H1 (cell line): ENCODE data around the gene CNDP2. TPM values are rescaled to one million over a fixed set of nuclear protein-coding genes. Genes with fewer than 3 reads are reported as not detected.

Experiments
- CTCF ChIA-PET: fragments of 300-600 bp; sonication (Branson Sonifier 250); formaldehyde crosslinking; loops from one replicate; lab custom pipeline; 2021; ENCODE audit not compliant: partially characterized antibody; lab: Charles Lee
- POLR2A ChIA-PET: fragments of 300-600 bp; sonication (Branson Sonifier 250); formaldehyde crosslinking; loops from one replicate; lab custom pipeline; 2021; ENCODE audit warnings: inconsistent platforms; ENCODE audit not compliant: partially characterized antibody; lab: Charles Lee
- DNase-seq, 2 experiments: peaks; one replicate each; pipeline versions ENCODE4 v3.0.0 to v3.0.0-alpha.2; 2010 to 2022; ENCODE audit warnings: low spot score in 2 of 2, low read depth in 1 of 2, mixed read lengths in 1 of 2
- FAIRE-seq: peaks from 2 replicates; lab custom pipeline; 2011; peaks lifted over from hg19 to GRCh38; lab: Jason Lieb, UNC
- H2AFZ ChIP-seq: 2 replicates; pipeline ENCODE4 v1.8.1; 2012; ENCODE audit warnings: low read length, inconsistent platforms
- H2AK5ac ChIP-seq: 2 replicates; pipeline ENCODE4 v1.6.1; 2013; ENCODE audit warnings: low read depth, low read length
- H2BK120ac ChIP-seq: replicated peaks from 2 replicates; pipeline ENCODE3; 2013; ENCODE audit warnings: low read depth, low read length, inconsistent platforms
- H2BK12ac ChIP-seq: 2 replicates; pipeline ENCODE4 v1.6.1; 2013; ENCODE audit warnings: low read depth, low read length
- H2BK15ac ChIP-seq: 2 replicates; pipeline ENCODE4 v1.6.1; 2013; ENCODE audit warnings: low read length
- H2BK20ac ChIP-seq: 2 replicates; pipeline ENCODE4 v1.6.1; 2013; ENCODE audit warnings: low read length
- H2BK5ac ChIP-seq: 2 replicates; pipeline ENCODE4 v1.6.1; 2013; ENCODE audit warnings: low read depth, low read length
- H3K14ac ChIP-seq: 2 replicates; pipeline ENCODE4 v1.6.1; 2013; ENCODE audit warnings: inconsistent platforms; ENCODE audit not compliant: insufficient read length
- H3K18ac ChIP-seq: 2 replicates; pipeline ENCODE4 v1.6.1; 2013; ENCODE audit warnings: low read length; ENCODE audit errors: extremely low read depth
- H3K23ac ChIP-seq: 2 replicates; pipeline ENCODE4 v1.6.1; 2013; ENCODE audit warnings: inconsistent platforms; ENCODE audit not compliant: insufficient read length
- H3K23me2 ChIP-seq: 2 replicates; pipeline ENCODE4 v1.6.1; 2013; ENCODE audit warnings: low read depth, low read length
- H3K27ac ChIP-seq: 2 replicates; pipeline ENCODE4 v1.6.1; 2011; ENCODE audit warnings: low read depth, low read length, inconsistent platforms
- H3K27me3 ChIP-seq, 4 experiments: replicated peaks in 1 of 4; 1 replicate in 1 of 4; 2 replicates in 3 of 4; pipeline versions ENCODE4 v1.6.1 to v1.8.1; 2011 to 2013; ENCODE audit warnings: low read length in 3 of 4, mild to moderate bottlenecking in 3 of 4, inconsistent platforms in 2 of 4, mixed read lengths in 2 of 4, moderate library complexity in 1 of 4; ENCODE audit not compliant: control insufficient read depth in 3 of 4, insufficient read depth in 3 of 4; ENCODE audit errors: extremely low read depth in 1 of 4
- H3K36me3 ChIP-seq, 4 experiments: 2 replicates each; pipeline versions ENCODE4 v1.6.1 to v1.8.1; 2011 to 2013; ENCODE audit warnings: mild to moderate bottlenecking in 4 of 4, low read length in 3 of 4, moderate library complexity in 2 of 4, control low read depth in 1 of 4, inconsistent platforms in 1 of 4; ENCODE audit not compliant: insufficient read depth in 4 of 4, control insufficient read depth in 2 of 4
- H3K4ac ChIP-seq: replicated peaks from 2 replicates; pipeline ENCODE3; 2013; ENCODE audit warnings: low read length, low read depth, mixed read lengths, inconsistent platforms; ENCODE audit not compliant: insufficient read length
- H3K4me1 ChIP-seq, 4 experiments: replicated peaks in 1 of 4; 1 replicate in 1 of 4; 2 replicates in 3 of 4; pipeline versions ENCODE4 v1.6.1 to v1.8.1; 2011 to 2013; ENCODE audit warnings: low read length in 3 of 4, inconsistent platforms in 2 of 4, mixed read lengths in 1 of 4; ENCODE audit not compliant: insufficient read depth in 4 of 4, control insufficient read depth in 3 of 4
- H3K4me2 ChIP-seq, 2 experiments: 2 replicates each; pipeline versions ENCODE4 v1.6.1 to v1.8.1; 2011 to 2013; ENCODE audit warnings: low read depth in 2 of 2, low read length in 2 of 2, control low read depth in 1 of 2, inconsistent platforms in 1 of 2, mild to moderate bottlenecking in 1 of 2; ENCODE audit not compliant: insufficient read depth in 1 of 2
- H3K4me3 ChIP-seq, 4 experiments: fragments of 200-600, 300-600 bp in 1 of 4; sonication (generic), shearing (Covaris generic), sonication (Bioruptor Twin) in 1 of 4; 2 replicates each; pipeline versions ENCODE4 v1.5.1 to v1.8.1; 2011 to 2016; ENCODE audit warnings: low read length in 4 of 4, low read depth in 3 of 4, control low read depth in 2 of 4, inconsistent platforms in 2 of 4, mild to moderate bottlenecking in 2 of 4, mixed read lengths in 1 of 4, moderate library complexity in 1 of 4; ENCODE audit not compliant: insufficient read depth in 2 of 4; ENCODE audit errors: extremely low read depth in 1 of 4
- H3K56ac ChIP-seq: replicated peaks from 2 replicates; pipeline ENCODE3; 2013; ENCODE audit warnings: low read depth, mild to moderate bottlenecking, mixed read lengths, low read length, inconsistent platforms; ENCODE audit not compliant: insufficient read length
- H3K79me1 ChIP-seq: 2 replicates; pipeline ENCODE4 v1.6.1; 2013; ENCODE audit warnings: low read depth, low read length, control low read depth
- H3K79me2 ChIP-seq, 2 experiments: 2 replicates each; pipeline versions ENCODE4 v1.6.1 to v1.8.1; 2012 to 2013; ENCODE audit warnings: low read length in 2 of 2, mild to moderate bottlenecking in 2 of 2, inconsistent platforms in 1 of 2; ENCODE audit not compliant: insufficient read depth in 2 of 2, control insufficient read depth in 1 of 2
- H3K9ac ChIP-seq, 4 experiments: replicated peaks in 1 of 4; 1 replicate in 1 of 4; 2 replicates in 3 of 4; pipeline versions ENCODE4 v1.6.1 to v1.8.1; 2011 to 2013; ENCODE audit warnings: low read depth in 3 of 4, low read length in 3 of 4, control low read depth in 2 of 4, mild to moderate bottlenecking in 2 of 4, moderate library complexity in 2 of 4, inconsistent platforms in 1 of 4; ENCODE audit errors: extremely low read depth in 1 of 4
- H3K9me3 ChIP-seq, 2 experiments: 2 replicates each; pipeline versions ENCODE4 v1.6.1 to v1.8.1; 2012 to 2013; ENCODE audit warnings: mild to moderate bottlenecking in 2 of 2, moderate library complexity in 2 of 2, control low read depth in 1 of 2, inconsistent platforms in 1 of 2, low read depth in 1 of 2, low read length in 1 of 2, mixed read lengths in 1 of 2; ENCODE audit not compliant: insufficient read depth in 2 of 2
- H4K20me1 ChIP-seq, 2 experiments: replicated peaks in 1 of 2; 2 replicates each; pipeline versions ENCODE3 to v1.8.1; 2011 to 2013; ENCODE audit warnings: inconsistent platforms in 2 of 2, low read length in 2 of 2, mild to moderate bottlenecking in 1 of 2; ENCODE audit not compliant: insufficient read depth in 2 of 2, control insufficient read depth in 1 of 2
- H4K5ac ChIP-seq: 2 replicates; pipeline ENCODE4 v1.6.1; 2013; ENCODE audit warnings: low read length, low read depth, mixed read lengths, inconsistent platforms; ENCODE audit not compliant: insufficient read length
- H4K8ac ChIP-seq: 2 replicates; pipeline ENCODE4 v1.8.0; 2013; ENCODE audit warnings: mild to moderate bottlenecking, moderate library complexity, low read length, inconsistent platforms; ENCODE audit not compliant: insufficient read depth; ENCODE audit errors: extremely low read depth
- H4K91ac ChIP-seq: replicated peaks from 2 replicates; pipeline ENCODE3; 2013; ENCODE audit warnings: low read length, mixed read lengths, inconsistent platforms; ENCODE audit not compliant: insufficient read length
- CBX5 ChIP-seq: fragments of 300-800, 300-1000 bp; sonication (generic); IDR thresholded peaks from 2 replicates; pipeline ENCODE4 v1.7.1; 2016; ENCODE audit warnings: antibody characterized with exemption, low read length, low read depth
- CBX8 ChIP-seq: fragments of 300-800, 300-1000 bp; sonication (generic); IDR thresholded peaks from 2 replicates; pipeline ENCODE4 v1.7.1; 2016; ENCODE audit warnings: low read depth, low read length, borderline replicate concordance
- CHD2 ChIP-seq: IDR thresholded peaks from 2 replicates; pipeline ENCODE4 v1.6.1; 2012; ENCODE audit warnings: low read length, improper control_type of control experiment
- EP300 ChIP-seq, 2 experiments: IDR thresholded peaks; 1 replicate in 1 of 2; 2 replicates in 1 of 2; pipeline ENCODE4 v1.6.1; 2011 to 2012; ENCODE audit warnings: low read depth in 2 of 2, low read length in 2 of 2, mild to moderate bottlenecking in 2 of 2, borderline replicate concordance in 1 of 2, inconsistent platforms in 1 of 2, moderate library complexity in 1 of 2
- EZH2 ChIP-seq: fragments of 200-600 bp; sonication (generic); IDR thresholded peaks from 2 replicates; pipeline ENCODE4 v1.7.1; 2012; ENCODE audit warnings: low read depth, mild to moderate bottlenecking, moderate library complexity, low read length, inconsistent platforms; ENCODE audit not compliant: severe bottlenecking
- GABPA ChIP-seq: IDR thresholded peaks from 2 replicates; pipeline ENCODE4 v1.6.1; 2011; ENCODE audit warnings: mild to moderate bottlenecking, low read length, moderate library complexity, borderline replicate concordance; ENCODE audit not compliant: insufficient read depth
- JUND ChIP-seq: IDR thresholded peaks from 2 replicates; pipeline ENCODE4 v1.6.1; 2011; ENCODE audit warnings: mild to moderate bottlenecking, improper control_type of control experiment, low read length
- PHF8 ChIP-seq: fragments of 200-600 bp; sonication (generic); conservative IDR thresholded peaks from 2 replicates; pipeline ENCODE4 v1.7.1; 2012; ENCODE audit warnings: low read depth, mild to moderate bottlenecking, inconsistent platforms, low read length, moderate library complexity
- SRF ChIP-seq: IDR thresholded peaks from 2 replicates; pipeline ENCODE4 v1.6.1; 2011; ENCODE audit warnings: mild to moderate bottlenecking, low read depth, low read length, moderate library complexity
- TAF1 ChIP-seq: IDR thresholded peaks from 2 replicates; pipeline ENCODE4 v1.6.1; 2011; ENCODE audit warnings: mild to moderate bottlenecking, low read depth, low read length
- WGBS, 2 experiments: shearing (Covaris generic) in 1 of 2; methylation state at CpG; one replicate each; pipeline versions ENCODE4 v1.1.6 to v1.1.7; 2013 to 2015; ENCODE audit warnings: low lambda C conversion rate in 2 of 2, mixed read lengths in 2 of 2, inconsistent platforms in 1 of 2, low coverage in 1 of 2, missing lambda C conversion rate in 1 of 2; ENCODE audit not compliant: insufficient replicate concordance in 2 of 2, insufficient coverage in 1 of 2, insufficient read length in 1 of 2; ENCODE audit errors: extremely low coverage in 1 of 2, missing lambda C conversion rate in 1 of 2; 5-methylcytosine and 5-hydroxymethylcytosine counted together
- polyA plus RNA-seq, 7 experiments: library from polyadenylated mRNA; depleted of rRNA in 3 of 7; stranded (reverse) in 5 of 7; unstranded in 2 of 7; fragments of >200 nt in 5 of 7; fragments of 200-250 nt in 2 of 7; gene quantifications; 1 replicate in 5 of 7; 2 replicates in 1 of 7; 4 replicates in 1 of 7; pipeline versions ENCODE4 v1.2.1 to v1.2.3, GENCODE V29; 2011 to 2013; ENCODE audit warnings: missing spikeins in 2 of 7, mixed read lengths in 2 of 7
- total RNA-seq: library from RNA; stranded (reverse); fragmentation: NEBNext Ultra II Directional; extraction: Animal tissue kit (Norgen Biotek cat#: 25700); gene quantifications from 2 replicates; pipeline ENCODE4 v1.2.1, GENCODE V29; 2021
- TF ChIP-seq, protein P1 (sequence below): IDR thresholded peaks from 2 replicates; pipeline ENCODE4 v1.6.1; 2012; ENCODE audit warnings: inconsistent platforms
- TF ChIP-seq, protein P2 (sequence below): IDR thresholded peaks from 2 replicates; pipeline ENCODE4 v1.6.1; 2012; ENCODE audit warnings: low read length, inconsistent platforms

CNDP2 gene
- total and polyA plus RNA-seq, 2 of the 8 experiments (the other 6 are each of a cell fraction or from before 2014, with no cell fraction given): 71.8 to 243 TPM

DNA sequence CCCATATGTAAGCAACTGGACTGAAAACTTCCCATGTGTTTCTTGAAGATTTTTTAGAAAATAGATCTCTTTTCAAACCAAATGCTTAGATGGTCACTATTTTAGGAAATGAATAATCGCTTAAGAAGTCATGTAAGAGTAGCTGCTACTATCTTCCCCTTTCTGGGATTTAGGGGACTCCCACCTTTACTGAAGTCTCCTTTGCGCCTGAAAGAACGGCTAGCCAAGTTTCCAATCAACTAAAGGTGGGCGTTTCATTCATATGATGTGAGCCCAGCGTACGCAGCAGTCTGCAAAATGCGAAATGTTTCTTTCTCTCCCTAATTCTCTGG is 40.2 kb upstream of the CNDP2 start:
- H3K4me3 ChIP-seq: peak overlapping the region in 3 of 4 experiments; percentile 34 to 78 (median 59); a peak in 6 of 8 replicates
- no peak overlapping the region for H2BK5ac ChIP-seq
- no peak overlapping the region for H3K14ac ChIP-seq
- H3K27me3 ChIP-seq: peaks cover 23 to 45% (median 34%) of the 10 kb centered on the region in 4 experiments
- H2AFZ ChIP-seq: peak overlapping the region; percentile 29; the same call in 1 of the 2 replicates
- no peaks in the 10 kb centered on the region for H3K79me1 ChIP-seq
- no peak overlapping the region for H3K4ac ChIP-seq
- POLR2A ChIA-PET: no interaction called here
- FAIRE-seq (no peak), DNase-seq (no peak)
- H3K27ac ChIP-seq: no peak overlapping the region
- no peaks in the 10 kb centered on the region for H4K20me1 ChIP-seq
- CTCF ChIA-PET: interaction anchor here (0.8 kb wide), 1 partner anchor 9 kb away, joined by 3 read pairs; no protein-coding TSS in a partner anchor
- peaks cover 0 to 7% (median 1%) of the 10 kb centered on the region in 4 experiments; a peak in 4 of 7 replicates for H3K4me1 ChIP-seq
- no peaks in the 10 kb centered on the region; a peak in 1 of 8 replicates for H3K36me3 ChIP-seq
- H2BK12ac ChIP-seq: no peak overlapping the region
- H3K4me2 ChIP-seq: peak overlapping the region; percentile 78 to 95
- H3K9me3 ChIP-seq: no peaks in the 10 kb centered on the region
- no peak overlapping the region for H2BK120ac ChIP-seq
- H4K91ac ChIP-seq: no peak overlapping the region
- WGBS, 2 experiments: 17% methylated on average over 7 of the region's 7 CpGs; no CpG with 5 or more reads in 1 of the 2 experiments
- no peaks in the 10 kb centered on the region for H3K79me2 ChIP-seq
- H3K56ac ChIP-seq: no peak overlapping the region
- H2BK15ac ChIP-seq: no peak overlapping the region
- H3K9ac ChIP-seq: no peak overlapping the region
- no peak overlapping the region for H4K5ac ChIP-seq
- no peak overlapping the region for H3K18ac ChIP-seq
- H2BK20ac ChIP-seq: no peak overlapping the region
- H2AK5ac ChIP-seq: no peak overlapping the region
- no peak overlapping the region for H4K8ac ChIP-seq
- H3K23me2 ChIP-seq: peaks cover 7% of the 10 kb centered on the region; the same call in 1 of the 2 replicates
- no peak overlapping the region for H3K23ac ChIP-seq
- no peak for TF ChIP-seq SRF
- TF ChIP-seq JUND: no peak
- TF ChIP-seq PHF8: no peak
- no peak for TF ChIP-seq CHD2
- TF ChIP-seq EP300 (IDR thresholded peaks at IDR 0.05; ENCODE audit: borderline replicate concordance in 1 of 2, low read depth in 2 of 2, low read length in 2 of 2): no peak
- TF ChIP-seq, protein P1, sequence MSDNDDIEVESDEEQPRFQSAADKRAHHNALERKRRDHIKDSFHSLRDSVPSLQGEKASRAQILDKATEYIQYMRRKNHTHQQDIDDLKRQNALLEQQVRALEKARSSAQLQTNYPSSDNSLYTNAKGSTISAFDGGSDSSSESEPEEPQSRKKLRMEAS: no peak
- no peak for TF ChIP-seq GABPA
- TF ChIP-seq CBX8: no peak
- TF ChIP-seq CBX5: no peak
- TF ChIP-seq, protein P2, sequence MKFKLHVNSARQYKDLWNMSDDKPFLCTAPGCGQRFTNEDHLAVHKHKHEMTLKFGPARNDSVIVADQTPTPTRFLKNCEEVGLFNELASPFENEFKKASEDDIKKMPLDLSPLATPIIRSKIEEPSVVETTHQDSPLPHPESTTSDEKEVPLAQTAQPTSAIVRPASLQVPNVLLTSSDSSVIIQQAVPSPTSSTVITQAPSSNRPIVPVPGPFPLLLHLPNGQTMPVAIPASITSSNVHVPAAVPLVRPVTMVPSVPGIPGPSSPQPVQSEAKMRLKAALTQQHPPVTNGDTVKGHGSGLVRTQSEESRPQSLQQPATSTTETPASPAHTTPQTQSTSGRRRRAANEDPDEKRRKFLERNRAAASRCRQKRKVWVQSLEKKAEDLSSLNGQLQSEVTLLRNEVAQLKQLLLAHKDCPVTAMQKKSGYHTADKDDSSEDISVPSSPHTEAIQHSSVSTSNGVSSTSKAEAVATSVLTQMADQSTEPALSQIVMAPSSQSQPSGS: no peak
- TF ChIP-seq EZH2: no peak
- no peak for TF ChIP-seq TAF1
